C4-2B (cell line): ENCODE measurements around the gene RASA3.

Source experiments
- H3K27ac ChIP-seq: fragments of 450-650 bp; 2 replicates; pipeline ENCODE4 v1.5.1; 2017
- CTCF ChIP-seq: fragments of 450-650 bp; conservative IDR thresholded peaks from 2 replicates; pipeline ENCODE4 v1.5.1; 2017; ENCODE audit warnings: mild to moderate bottlenecking
- ZFX ChIP-seq: fragments of 450-650 bp; IDR thresholded peaks from 2 replicates; pipeline ENCODE4 v1.6.1; 2017

Gene RASA3

DNA sequence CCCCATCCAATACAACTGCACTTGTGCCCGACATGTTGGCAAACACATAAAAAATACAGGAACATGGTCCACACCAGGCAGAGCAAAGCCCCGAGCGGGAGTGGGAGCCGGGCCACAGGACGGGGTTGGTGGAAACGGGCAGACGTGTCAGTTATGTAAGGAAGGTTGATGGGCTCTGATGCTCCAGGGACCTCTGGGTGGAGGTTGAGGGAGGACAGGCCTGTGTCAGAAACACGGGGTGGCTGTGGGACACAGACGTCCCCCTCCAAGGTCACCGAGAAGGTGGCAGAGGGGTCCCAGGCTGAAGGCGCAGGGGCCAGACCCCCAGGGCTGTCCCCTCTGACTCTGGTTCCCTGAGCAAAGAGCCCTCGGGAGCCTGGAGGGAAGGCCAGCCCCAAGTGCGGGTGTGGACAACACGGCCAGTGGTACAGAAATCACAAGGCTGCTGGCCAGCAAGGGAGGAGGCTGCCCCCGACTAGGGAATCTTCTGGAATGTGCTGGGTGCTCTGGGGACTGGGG is 127.2 kb downstream of the RASA3 start:
- TF ChIP-seq CTCF (no peak), ZFX (no peak)
- no peak overlapping the region for H3K27ac ChIP-seq

DNA sequence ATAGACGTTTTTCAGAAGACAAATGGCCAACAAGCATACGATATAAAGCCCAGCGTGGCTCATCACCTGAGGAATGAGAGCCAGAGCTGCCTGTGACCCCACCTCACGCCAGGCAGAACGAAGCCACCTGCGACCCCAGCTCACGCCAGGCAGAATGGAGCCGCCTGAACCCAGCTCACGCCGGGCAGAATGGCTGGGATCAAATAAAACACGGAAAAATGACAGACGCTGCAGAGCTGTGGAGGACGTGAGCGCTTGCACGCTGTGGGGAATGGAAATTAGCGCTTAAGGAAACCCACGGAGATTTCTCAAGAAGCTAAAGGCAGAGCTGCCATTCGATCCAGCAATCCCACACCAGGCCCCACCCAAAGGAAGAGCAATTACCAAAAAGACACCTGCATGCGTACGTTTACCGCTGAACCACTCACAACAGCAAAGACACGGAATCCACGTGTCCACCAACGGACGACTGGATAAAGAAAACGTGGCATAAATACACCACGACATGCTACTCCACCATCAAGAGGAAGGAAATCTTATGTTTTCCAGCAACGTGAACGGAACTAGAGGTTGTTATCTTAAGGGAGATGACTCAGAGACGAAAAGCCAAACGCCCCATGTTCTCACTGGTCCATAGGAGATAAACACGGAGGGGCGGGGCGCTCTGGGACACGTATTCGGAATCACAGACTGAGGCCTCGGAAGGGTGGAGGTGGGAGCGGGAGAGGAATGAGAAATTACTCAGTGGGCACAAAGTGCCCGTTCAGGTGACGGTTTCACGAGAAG is 127.8 kb downstream of the RASA3 start:
- TF ChIP-seq ZFX: no peak
- TF ChIP-seq CTCF: no peak
- H3K27ac ChIP-seq: no peak overlapping the region

DNA sequence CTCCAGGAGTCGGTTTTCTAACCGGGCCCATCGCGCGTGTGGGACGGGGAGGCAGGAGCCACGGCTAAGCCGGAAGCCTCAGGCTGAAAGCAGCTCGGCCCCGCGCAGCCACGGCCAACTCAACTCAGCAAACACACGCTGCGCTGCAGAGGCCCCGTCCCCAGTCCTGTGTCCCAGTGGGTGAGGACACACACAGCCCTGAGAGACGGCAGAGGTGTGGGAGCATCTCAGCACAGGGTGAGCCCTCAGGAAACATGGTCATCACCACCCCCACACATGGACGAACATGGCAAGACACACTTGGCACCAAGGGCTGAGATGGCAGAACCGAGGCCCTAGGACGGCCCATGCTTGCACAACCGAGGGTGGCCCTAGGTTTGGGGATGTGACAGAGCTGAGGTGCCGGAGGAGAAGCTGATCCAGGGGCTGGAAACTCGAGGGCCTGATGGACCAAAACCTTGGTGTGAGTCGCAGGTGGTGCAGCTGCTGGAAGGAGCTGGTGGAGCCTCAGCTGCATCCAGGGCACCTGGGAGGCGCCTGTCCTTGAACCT is 129.6 kb downstream of the RASA3 start:
- no peak overlapping the region for H3K27ac ChIP-seq
- TF ChIP-seq CTCF (no peak), ZFX (no peak)

DNA sequence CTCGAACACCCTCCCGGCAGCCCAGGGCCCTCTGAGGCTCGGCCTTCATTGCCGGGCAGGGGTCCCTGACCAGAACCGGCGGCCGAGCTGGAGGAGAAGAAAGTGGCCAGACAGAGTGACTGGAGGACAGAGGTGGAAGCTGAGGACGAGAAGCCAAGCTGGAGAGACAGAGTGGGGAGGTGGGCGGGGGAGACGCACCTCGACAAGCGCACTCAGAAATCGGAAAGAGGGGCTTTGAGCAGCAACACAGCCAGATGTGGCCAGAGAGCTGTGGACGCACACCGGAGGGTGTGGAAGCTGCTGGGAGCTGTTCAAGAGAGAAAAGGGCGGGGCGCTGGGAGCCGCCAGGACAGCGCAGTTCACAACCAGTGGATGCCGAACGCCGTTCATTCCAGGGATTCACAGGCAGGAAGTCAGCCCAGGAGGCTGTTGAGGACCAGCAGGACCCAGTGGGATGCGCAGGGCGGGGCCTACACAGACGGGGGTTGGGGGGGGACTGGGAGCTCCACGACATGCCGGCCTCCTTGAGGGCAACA is 130.3 kb downstream of the RASA3 start:
- no peak for TF ChIP-seq ZFX
- no peak for TF ChIP-seq CTCF
- no peak overlapping the region for H3K27ac ChIP-seq

DNA sequence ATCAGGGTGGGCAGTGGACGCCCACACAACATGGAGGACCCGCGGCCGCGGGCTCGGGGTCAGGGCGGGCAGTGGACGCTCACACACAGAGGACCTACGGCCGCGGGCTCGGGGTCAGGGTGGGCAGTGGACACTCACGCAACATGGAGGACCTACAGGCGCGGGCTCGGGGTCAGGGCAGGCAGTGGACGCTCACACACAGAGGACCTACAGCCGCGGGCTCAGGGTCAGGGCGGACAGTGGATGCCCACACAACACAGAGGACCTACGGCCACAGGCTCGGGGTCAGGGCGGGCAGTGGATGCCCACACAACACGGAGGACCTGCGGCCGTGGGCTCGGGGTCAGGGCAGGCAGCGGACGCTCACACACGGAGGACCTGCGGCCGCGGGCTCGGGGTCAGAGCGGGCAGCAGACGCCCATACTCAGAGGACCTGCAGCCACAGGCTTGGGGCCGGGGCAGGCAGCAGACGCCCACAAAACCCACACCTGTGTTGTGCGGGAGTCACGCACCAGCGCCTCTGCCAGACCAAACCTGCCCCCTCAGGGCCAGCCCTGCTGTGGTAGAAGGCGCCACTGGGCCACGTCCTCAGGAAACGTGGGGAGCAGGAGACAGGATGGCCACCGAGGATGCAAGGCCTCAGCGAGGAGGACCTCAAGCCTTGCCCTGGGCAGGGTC is 131.0 kb downstream of the RASA3 start:
- H3K27ac ChIP-seq: no peak overlapping the region
- no peak for TF ChIP-seq ZFX
- TF ChIP-seq CTCF: no peak

DNA sequence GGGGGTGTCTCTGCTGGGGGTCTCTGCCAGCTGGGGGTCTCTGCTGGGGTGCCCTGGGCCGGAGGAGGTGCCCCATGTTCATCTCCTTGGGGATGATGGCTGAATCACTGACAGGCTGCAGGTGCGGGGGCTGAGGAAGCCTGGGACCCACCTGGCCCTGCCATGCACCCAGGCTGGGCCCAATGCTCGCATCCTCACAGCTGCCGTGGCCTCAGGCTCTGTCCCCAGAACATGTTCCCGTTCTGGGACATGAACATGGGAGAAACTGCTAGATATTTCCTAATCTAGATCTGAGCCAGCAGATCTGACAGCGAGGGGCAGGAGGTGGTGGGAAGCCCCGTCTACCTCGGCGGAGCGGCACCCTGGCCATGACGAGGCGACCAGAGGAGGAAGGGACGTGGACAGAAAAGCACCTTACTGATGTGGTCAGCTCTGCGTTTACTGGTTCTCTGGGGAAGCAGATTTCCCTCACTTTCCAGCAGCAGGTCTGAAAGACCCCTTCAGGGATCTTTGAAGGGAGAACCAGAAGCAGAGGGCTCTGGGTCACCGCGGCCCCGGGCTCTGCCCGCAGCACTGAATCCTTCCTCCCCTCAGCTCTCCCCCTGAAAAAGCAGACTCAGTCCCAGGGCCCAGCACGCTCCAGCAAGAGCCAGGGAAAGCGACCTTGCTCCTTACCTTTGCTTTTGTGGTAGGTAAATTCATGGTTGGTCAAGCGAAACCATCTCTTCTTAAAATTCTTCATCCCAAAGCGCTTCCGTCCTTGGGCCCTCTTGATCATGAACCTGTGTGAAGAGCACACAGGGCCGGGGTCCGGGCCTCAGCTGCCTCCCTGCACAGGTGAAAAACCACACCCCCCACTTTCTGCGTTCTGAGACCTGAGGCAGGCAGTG is 132.0 kb downstream of the RASA3 start:
- no peak overlapping the region for H3K27ac ChIP-seq
- TF ChIP-seq ZFX (no peak), CTCF (no peak)
